IMR-90 (cell line): ENCODE measurements around the gene PTCH1. TPM values are rescaled to one million over a fixed set of nuclear protein-coding genes. Genes with fewer than 3 reads are reported as not detected.

Experiments used
- ATAC-seq: fragments of 200-7000 bp; cut with Tn5 transposase; 2 replicates; pipeline ENCODE4 v1.9.1; 2020; ENCODE audit warnings: low read depth, mild to moderate bottlenecking, moderate library complexity
- BruUV-seq: library from RNA; stranded (reverse); fragments of 400-500 nt; replicated peaks from 2 replicates; lab custom pipeline; 2021; lab: Mats Ljungman, UMichigan
- CTCF ChIA-PET: fragments of 300-600 bp; formaldehyde crosslinking; extraction: SDS; loops from one replicate; lab custom pipeline; 2021; ENCODE audit warnings: antibody characterized with exemption; lab: Yijun Ruan, JAX
- POLR2A ChIA-PET: fragments of 300-600 bp; sonication (Branson Sonifier 250); formaldehyde crosslinking; loops from one replicate; lab custom pipeline; 2022; ENCODE audit warnings: antibody characterized with exemption; ENCODE audit not compliant: unreplicated experiment; lab: Charles Lee
- DNase-seq: peaks from one replicate; pipeline ENCODE4 v3.0.0; 2013
- H2AFZ ChIP-seq: replicated peaks from 2 replicates; pipeline ENCODE3; 2013; ENCODE audit warnings: low read length, mild to moderate bottlenecking; ENCODE audit not compliant: poor library complexity
- H2AK5ac ChIP-seq: 2 replicates; pipeline ENCODE4 v1.6.1; 2013; ENCODE audit warnings: low read depth, low read length, inconsistent platforms
- H2AK9ac ChIP-seq: replicated peaks from 2 replicates; pipeline ENCODE3; 2013; ENCODE audit warnings: mild to moderate bottlenecking, low read depth, low read length, moderate library complexity; ENCODE audit not compliant: poor library complexity
- H2BK120ac ChIP-seq: 2 replicates; pipeline ENCODE4 v1.6.1; 2013; ENCODE audit warnings: low read depth, low read length, inconsistent platforms
- H2BK15ac ChIP-seq: 3 replicates; pipeline ENCODE4 v1.6.1; 2013; ENCODE audit warnings: low read depth, low read length, inconsistent platforms
- H2BK20ac ChIP-seq: 2 replicates; pipeline ENCODE4 v1.6.1; 2013; ENCODE audit warnings: low read depth, mild to moderate bottlenecking, inconsistent platforms, low read length, moderate library complexity
- H2BK5ac ChIP-seq: 2 replicates; pipeline ENCODE4 v1.6.1; 2013; ENCODE audit warnings: mild to moderate bottlenecking, low read depth, low read length, inconsistent platforms; ENCODE audit not compliant: poor library complexity, severe bottlenecking
- H3K14ac ChIP-seq: replicated peaks from 2 replicates; pipeline ENCODE4 v1.6.1; 2013; ENCODE audit warnings: low read depth, low read length, inconsistent platforms
- H3K18ac ChIP-seq: 2 replicates; pipeline ENCODE4 v1.6.1; 2013; ENCODE audit warnings: low read depth, low read length, control low read depth
- H3K23ac ChIP-seq: 2 replicates; pipeline ENCODE4 v1.6.1; 2013; ENCODE audit warnings: low read depth, low read length, inconsistent platforms
- H3K27ac ChIP-seq: 2 replicates; pipeline ENCODE4 v1.5.1; 2013; ENCODE audit warnings: mild to moderate bottlenecking, control low read depth, low read length; ENCODE audit not compliant: insufficient read depth
- H3K27me3 ChIP-seq: 2 replicates; pipeline ENCODE4 v1.6.1; 2013; ENCODE audit warnings: low read length; ENCODE audit not compliant: control insufficient read depth, insufficient read depth
- H3K36me3 ChIP-seq: 2 replicates; pipeline ENCODE4 v1.6.1; 2013; ENCODE audit warnings: low read length, mixed read lengths; ENCODE audit not compliant: control insufficient read depth, insufficient read depth
- H3K4ac ChIP-seq: 2 replicates; pipeline ENCODE4 v1.6.1; 2013; ENCODE audit warnings: low read depth, low read length, inconsistent platforms
- H3K4me1 ChIP-seq: 2 replicates; pipeline ENCODE4 v1.6.1; 2013; ENCODE audit warnings: low read length, mixed read lengths; ENCODE audit not compliant: control insufficient read depth, insufficient read depth
- H3K4me2 ChIP-seq: 2 replicates; pipeline ENCODE4 v1.6.1; 2013; ENCODE audit warnings: low read depth, mild to moderate bottlenecking, control low read depth, low read length, moderate library complexity
- H3K4me3 ChIP-seq: 2 replicates; pipeline ENCODE4 v1.5.1; 2013; ENCODE audit warnings: low read depth, mild to moderate bottlenecking, control low read depth, low read length, moderate library complexity; ENCODE audit not compliant: insufficient read depth
- H3K56ac ChIP-seq: 2 replicates; pipeline ENCODE4 v1.6.1; 2013; ENCODE audit warnings: low read length, inconsistent platforms; ENCODE audit not compliant: insufficient read depth; ENCODE audit errors: extremely low read depth
- H3K79me1 ChIP-seq, 2 experiments: 2 replicates each; pipeline ENCODE4 v1.6.1; 2013; ENCODE audit warnings: low read length in 2 of 2, inconsistent platforms in 1 of 2, low read depth in 1 of 2
- H3K9ac ChIP-seq: 2 replicates; pipeline ENCODE4 v1.6.1; 2013; ENCODE audit warnings: low read depth, low read length, control low read depth
- H3K9me1 ChIP-seq: 2 replicates; pipeline ENCODE4 v1.6.1; 2013; ENCODE audit warnings: low read length, inconsistent platforms; ENCODE audit not compliant: insufficient read depth
- H3K9me3 ChIP-seq: 2 replicates; pipeline ENCODE4 v1.6.1; 2013; ENCODE audit warnings: low read length; ENCODE audit not compliant: control insufficient read depth, insufficient read depth
- H4K20me1 ChIP-seq: 2 replicates; pipeline ENCODE4 v1.6.1; 2013; ENCODE audit warnings: low read length, inconsistent platforms; ENCODE audit not compliant: insufficient read depth
- H4K5ac ChIP-seq: 2 replicates; pipeline ENCODE4 v1.6.1; 2013; ENCODE audit warnings: mild to moderate bottlenecking, low read depth, low read length, control low read depth
- H4K8ac ChIP-seq, 2 experiments: 2 replicates each; pipeline ENCODE4 v1.6.1; 2013; ENCODE audit warnings: low read depth in 2 of 2, low read length in 2 of 2, control low read depth in 1 of 2, inconsistent platforms in 1 of 2
- H4K91ac ChIP-seq: 2 replicates; pipeline ENCODE4 v1.6.1; 2013; ENCODE audit warnings: low read depth, low read length, inconsistent platforms; ENCODE audit not compliant: insufficient read depth
- BHLHE40 ChIP-seq: fragments of 150-350 bp; IDR thresholded peaks from 2 replicates; pipeline ENCODE4 v1.6.1; 2016; ENCODE audit warnings: mild to moderate bottlenecking, low read depth, low read length
- CEBPB ChIP-seq: IDR thresholded peaks from 2 replicates; pipeline ENCODE4 v1.6.1; 2012; ENCODE audit warnings: low read depth, low read length, improper control_type of control experiment
- CHD1 ChIP-seq: IDR thresholded peaks from 2 replicates; pipeline ENCODE4 v1.6.1; 2012; ENCODE audit warnings: low read depth, low read length, improper control_type of control experiment
- CTCF ChIP-seq: conservative IDR thresholded peaks from 2 replicates; pipeline ENCODE4 v1.5.1; 2012; ENCODE audit warnings: mild to moderate bottlenecking, low read depth, low read length, improper control_type of control experiment
- ELK1 ChIP-seq: fragments of 150-350 bp; IDR thresholded peaks from 2 replicates; pipeline ENCODE4 v1.6.1; 2016; ENCODE audit warnings: low read depth, mild to moderate bottlenecking, low read length, moderate library complexity, borderline replicate concordance
- FOS ChIP-seq: fragments of 150-350 bp; IDR thresholded peaks from 2 replicates; pipeline ENCODE4 v1.6.1; 2016; ENCODE audit warnings: low read depth, low read length
- MAFK ChIP-seq: IDR thresholded peaks from 2 replicates; pipeline ENCODE4 v1.6.1; 2012; ENCODE audit warnings: low read depth, low read length, improper control_type of control experiment
- MAZ ChIP-seq: IDR thresholded peaks from 2 replicates; pipeline ENCODE4 v1.6.1; 2012; ENCODE audit warnings: low read depth, mild to moderate bottlenecking, low read length, improper control_type of control experiment, moderate library complexity, borderline replicate concordance
- MXI1 ChIP-seq: IDR thresholded peaks from 2 replicates; pipeline ENCODE4 v1.6.1; 2012; ENCODE audit warnings: low read depth, mild to moderate bottlenecking, low read length, moderate library complexity, borderline replicate concordance
- NFE2L2 ChIP-seq: fragments of 150-350 bp; IDR thresholded peaks from 2 replicates; pipeline ENCODE4 v1.6.1; 2016; ENCODE audit warnings: low read depth, mild to moderate bottlenecking, low read length
- POLR2A ChIP-seq: IDR thresholded peaks from 2 replicates; pipeline ENCODE4 v1.6.1; 2012; ENCODE audit warnings: mild to moderate bottlenecking, low read depth, low read length
- RAD21 ChIP-seq: IDR thresholded peaks from 2 replicates; pipeline ENCODE4 v1.6.1; 2012; ENCODE audit warnings: low read length, improper control_type of control experiment
- RFX5 ChIP-seq: IDR thresholded peaks from 2 replicates; pipeline ENCODE4 v1.8.0; 2012; ENCODE audit warnings: low read depth, mild to moderate bottlenecking, low read length, moderate library complexity
- SMC3 ChIP-seq: fragments of 150-350 bp; IDR thresholded peaks from 2 replicates; pipeline ENCODE4 v1.6.1; 2016; ENCODE audit warnings: low read depth, mild to moderate bottlenecking, antibody characterized with exemption, low read length, moderate library complexity
- WGBS, 2 experiments: methylation state at CpG; one replicate each; pipeline versions ENCODE4 v1.1.5 to v1.1.7; 2013; ENCODE audit warnings: missing lambda C conversion rate in 2 of 2; ENCODE audit not compliant: insufficient read length in 1 of 2; ENCODE audit errors: extremely low coverage in 2 of 2; 5-methylcytosine and 5-hydroxymethylcytosine counted together
- dilution Hi-C: fragments of 300-500 bp; cut with HindIII; formaldehyde crosslinking; loops from one replicate; pipeline ENCODE4 v1.14.3; 2018; ENCODE audit warnings: low sequenced_read_pairs; ENCODE audit not compliant: unreplicated experiment
- in situ Hi-C: fragments of 300-500 bp; cut with MboI; formaldehyde crosslinking; loops from 3 replicates; pipeline ENCODE4 v1.14.3; 2019; ENCODE audit warnings: low sequenced_read_pairs, inconsistent platforms, mixed read lengths
- intact Hi-C: fragments of 100-400 bp; cut with micrococcal nuclease; formaldehyde crosslinking; loops from 2 replicates; pipeline ENCODE4 v1.10.0; 2022
- polyA plus RNA-seq, 3 experiments: library from polyadenylated mRNA; depleted of rRNA; stranded (reverse); fragments of >200 nt; gene quantifications; 2 replicates each; pipeline ENCODE4 v1.2.3, GENCODE V29; 2012; ENCODE audit warnings: low replicate concordance in 1 of 3
- total RNA-seq: library from RNA; depleted of rRNA; stranded (reverse); fragments of >200 nt; gene quantifications from 2 replicates; pipeline ENCODE4 v1.2.3, GENCODE V29; 2012
- TF ChIP-seq, protein P1 (sequence below): fragments of 150-350 bp; IDR thresholded peaks from 2 replicates; pipeline ENCODE4 v1.6.1; 2017; ENCODE audit warnings: mild to moderate bottlenecking, antibody characterized with exemption, low read length, low read depth

PTCH1 gene
- total and polyA plus RNA-seq, 2 of the 4 experiments (the other 2 are of a cell fraction): 4.1 to 5.0 TPM

DNA sequence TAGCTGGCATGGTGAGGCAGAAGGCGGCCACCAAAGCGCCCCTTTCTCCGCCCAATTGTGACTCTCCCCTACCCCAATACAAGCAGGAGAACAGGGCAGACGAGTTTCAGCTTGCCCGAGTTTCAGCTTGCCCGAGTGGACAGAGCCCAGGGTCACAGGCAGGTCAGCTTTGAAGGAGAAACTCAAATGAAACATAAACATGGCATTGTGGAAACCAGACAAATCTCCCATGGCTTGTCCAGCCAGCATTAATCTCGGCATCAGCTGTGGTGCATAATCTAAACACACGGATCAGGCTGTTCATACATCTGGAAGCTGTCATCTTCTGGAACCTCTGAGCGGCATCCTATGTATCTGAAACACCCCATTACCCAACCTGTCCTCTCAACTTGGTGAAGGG lies 16.9 kb downstream of the PTCH1 start:
- no peak overlapping the region for H3K4ac ChIP-seq
- no peaks in the 10 kb centered on the region for H3K9me3 ChIP-seq
- no peak overlapping the region for H3K23ac ChIP-seq
- H3K4me1 ChIP-seq: peaks cover 28% of the 10 kb centered on the region
- no peak overlapping the region for H2BK5ac ChIP-seq
- no peak overlapping the region for H4K5ac ChIP-seq
- H4K20me1 ChIP-seq: peaks cover 58% of the 10 kb centered on the region
- peak overlapping the region; percentile 1; the same call in 1 of the 2 replicates for H2AK5ac ChIP-seq
- no peak overlapping the region for H4K91ac ChIP-seq
- H2BK120ac ChIP-seq: peak overlapping the region; percentile 6; the same call in 1 of the 2 replicates
- peaks cover 18% of the 10 kb centered on the region for H3K9me1 ChIP-seq
- peak overlapping the region; percentile 6 for H2AFZ ChIP-seq
- H3K9ac ChIP-seq: no peak overlapping the region
- H3K14ac ChIP-seq: no peak overlapping the region
- ATAC-seq (peak; percentile 38), DNase-seq (peak; percentile 57)
- no peak overlapping the region for H4K8ac ChIP-seq
- H3K4me3 ChIP-seq: no peak overlapping the region
- H3K27me3 ChIP-seq: no peaks in the 10 kb centered on the region
- CTCF ChIA-PET: no interaction called here
- no peak overlapping the region for H3K56ac ChIP-seq
- TF ChIP-seq ELK1: no peak
- no peak for TF ChIP-seq CHD1
- no peak for TF ChIP-seq SMC3
- no peak for TF ChIP-seq CEBPB
- TF ChIP-seq POLR2A: no peak
- TF ChIP-seq CTCF: no peak
- TF ChIP-seq NFE2L2: no peak
- TF ChIP-seq, protein P1, sequence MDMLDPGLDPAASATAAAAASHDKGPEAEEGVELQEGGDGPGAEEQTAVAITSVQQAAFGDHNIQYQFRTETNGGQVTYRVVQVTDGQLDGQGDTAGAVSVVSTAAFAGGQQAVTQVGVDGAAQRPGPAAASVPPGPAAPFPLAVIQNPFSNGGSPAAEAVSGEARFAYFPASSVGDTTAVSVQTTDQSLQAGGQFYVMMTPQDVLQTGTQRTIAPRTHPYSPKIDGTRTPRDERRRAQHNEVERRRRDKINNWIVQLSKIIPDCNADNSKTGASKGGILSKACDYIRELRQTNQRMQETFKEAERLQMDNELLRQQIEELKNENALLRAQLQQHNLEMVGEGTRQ: no peak
- TF ChIP-seq MXI1: no peak
- TF ChIP-seq MAFK: no peak
- TF ChIP-seq RFX5: no peak
- TF ChIP-seq BHLHE40: no peak
- TF ChIP-seq FOS: no peak
- TF ChIP-seq RAD21: no peak
- no peak for TF ChIP-seq MAZ
- POLR2A ChIA-PET: interaction anchor here (0.5 kb wide), 1 partner anchor 37 kb away, joined by 12 read pairs; no protein-coding TSS in a partner anchor
- no peak overlapping the region for H2BK20ac ChIP-seq
- H3K4me2 ChIP-seq: peak overlapping the region; percentile 1; the same call in 1 of the 2 replicates
- H3K79me1 ChIP-seq: peaks cover 23 to 73% of the 10 kb centered on the region in 2 experiments
- intact Hi-C loops (loop anchor here (10.0 kb wide), 1 partner anchor 635 kb away; no protein-coding TSS in a partner anchor), dilution Hi-C loops (no loop called here), in situ Hi-C loops (no loop called here)
- no peaks in the 10 kb centered on the region; the same call in 1 of the 2 replicates for H3K36me3 ChIP-seq
- H2BK15ac ChIP-seq: peak overlapping the region; percentile 13; the same call in 1 of the 3 replicates
- no peak overlapping the region for H2AK9ac ChIP-seq
- no TSS peak for BruUV-seq
- no peak overlapping the region for H3K18ac ChIP-seq
- WGBS, 2 experiments: 0% methylated on average over 3 of the region's 9 CpGs; no CpG with 5 or more reads in 1 of the 2 experiments
- H3K27ac ChIP-seq: no peak overlapping the region
